HG02623 (cell line): ENCODE results near the gene ANXA2R.
A peak's percentile ranks its signal among the peaks of the same experiment; 100 is the strongest.
"Not testable (repeated sequence)": the region's sequence is repeated elsewhere in the genome, so short reads cannot be mapped to it uniquely, and the experiment has no call there.

Source experiments
- ATAC-seq: cut with Tn5 transposase; IDR thresholded peaks from one replicate; pipeline ENCODE4 v1.9.1; 2021; ENCODE audit warnings: moderate library complexity; ENCODE audit not compliant: unreplicated experiment

ANXA2R gene

GRCh38 chr5:43036856-43037635 lies 3.1 kb downstream of the ANXA2R start:
- no peak for ATAC-seq

- ATAC-seq = no peak
Observed at GRCh38 chr5:43036409-43036808, 3.7 kb downstream of the ANXA2R start.

- ATAC-seq = no peak
Observed at GRCh38 chr5:43034591-43034968, 5.5 kb downstream of the ANXA2R start.

GRCh38 chr5:43033841-43034590 lies 6.1 kb downstream of the ANXA2R start:
- no peak for ATAC-seq

GRCh38 chr5:43027054-43027785 lies 12.9 kb downstream of the ANXA2R start:
- no peak for ATAC-seq

- ATAC-seq = not testable (repeated sequence)
Observed at GRCh38 chr5:43025184-43025950, 14.8 kb downstream of the ANXA2R start.

- no peak for ATAC-seq
Observed at GRCh38 chr5:43024217-43024616, 15.9 kb downstream of the ANXA2R start.

- ATAC-seq = no peak
Observed at GRCh38 chr5:43021151-43021550, 19.0 kb downstream of the ANXA2R start.

GRCh38 chr5:43020399-43020746 lies 19.7 kb downstream of the ANXA2R start:
- peak; percentile 15 for ATAC-seq

- ATAC-seq = peak; percentile 61
Observed at GRCh38 chr5:43019614-43020398, 20.3 kb downstream of the ANXA2R start.

GRCh38 chr5:43019291-43019613 lies 20.9 kb downstream of the ANXA2R start:
- ATAC-seq = no peak

- ATAC-seq = no peak
Observed at GRCh38 chr5:43017428-43017815, 22.7 kb downstream of the ANXA2R start.

- no peak for ATAC-seq
Observed at GRCh38 chr5:43016217-43016779, 23.8 kb downstream of the ANXA2R start.

GRCh38 chr5:43014522-43014921 lies 25.6 kb downstream of the ANXA2R start:
- ATAC-seq = no peak

GRCh38 chr5:43010935-43011315 lies 29.2 kb downstream of the ANXA2R start:
- ATAC-seq = no peak

GRCh38 chr5:43008363-43009153 lies 31.6 kb downstream of the ANXA2R start:
- ATAC-seq = peak; percentile 31

- peak; percentile 42 for ATAC-seq
Observed at GRCh38 chr5:43007911-43008362, 32.2 kb downstream of the ANXA2R start.

GRCh38 chr5:43007246-43007910 lies 32.7 kb downstream of the ANXA2R start:
- ATAC-seq = peak; percentile 19
